HG03565 (cell line): ENCODE data around the gene MEIOC.
"Not testable (repeated sequence)": the region's sequence is repeated elsewhere in the genome, so short reads cannot be mapped to it uniquely, and the experiment has no call there.

Source experiments
- ATAC-seq: cut with Tn5 transposase; IDR thresholded peaks from one replicate; pipeline ENCODE4 v1.9.1; 2021; ENCODE audit warnings: mild to moderate bottlenecking, moderate library complexity; ENCODE audit not compliant: unreplicated experiment

The MEIOC gene

DNA sequence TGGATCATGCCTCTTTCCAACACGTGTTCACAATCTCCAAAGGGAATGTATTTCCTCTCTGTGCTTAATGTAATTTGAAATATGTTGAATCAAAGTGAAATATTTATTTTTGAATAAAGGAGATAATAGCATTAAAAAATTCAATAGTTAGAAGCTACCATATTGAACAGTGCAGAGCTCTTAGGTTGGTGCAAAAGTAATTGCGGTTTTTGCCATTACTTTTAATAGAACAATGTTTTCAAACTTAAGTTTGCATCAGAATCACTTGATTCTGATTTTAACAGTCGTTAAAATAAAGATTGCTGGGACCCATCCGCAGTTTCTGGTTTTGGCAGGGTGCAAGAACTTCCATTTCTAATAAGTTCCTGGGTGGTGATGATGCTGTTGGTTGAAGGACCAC lies 10.0 kb upstream of the MEIOC start:
- no peak for ATAC-seq

DNA sequence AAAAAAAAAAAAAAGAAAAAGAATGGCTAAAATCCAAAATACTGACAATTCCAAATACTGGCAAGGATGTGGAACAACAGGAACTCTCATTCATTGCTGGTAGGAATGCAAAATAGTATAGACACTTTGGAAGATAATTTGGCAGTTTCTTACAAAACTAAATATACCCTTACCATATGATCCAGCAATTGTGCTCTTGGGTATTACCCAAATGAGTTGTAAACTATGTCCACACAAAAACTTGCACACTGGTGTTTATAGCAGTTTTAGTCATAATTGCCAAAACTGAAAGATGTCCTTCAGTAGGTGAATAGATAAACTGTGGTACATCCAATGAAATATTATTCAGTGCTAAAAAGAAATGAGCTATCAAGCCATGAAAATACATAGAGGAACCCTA lies 8.5 kb upstream of the MEIOC start:
- no peak for ATAC-seq

GRCh38 chr17:44648963-44649362 lies 7.3 kb upstream of the MEIOC start:
- no peak for ATAC-seq

DNA sequence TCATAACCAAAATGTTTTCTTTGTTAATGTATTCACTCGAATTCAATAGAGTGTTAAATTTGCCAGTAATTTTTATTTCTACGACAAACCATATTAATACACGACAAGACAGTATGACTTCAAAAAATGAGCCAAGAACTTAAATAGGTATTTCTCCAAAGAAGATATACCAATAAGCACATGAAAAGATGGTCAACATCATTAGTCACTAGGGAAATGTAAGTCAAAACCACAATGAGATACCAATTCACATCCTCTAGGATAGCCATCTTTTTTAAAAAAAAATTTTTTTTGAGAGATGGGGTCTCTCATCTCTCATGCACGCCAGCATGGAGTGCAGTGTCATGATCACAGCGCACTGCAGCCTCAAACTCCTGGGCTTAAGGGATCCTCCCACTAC lies 5.0 kb upstream of the MEIOC start:
- no peak for ATAC-seq

DNA sequence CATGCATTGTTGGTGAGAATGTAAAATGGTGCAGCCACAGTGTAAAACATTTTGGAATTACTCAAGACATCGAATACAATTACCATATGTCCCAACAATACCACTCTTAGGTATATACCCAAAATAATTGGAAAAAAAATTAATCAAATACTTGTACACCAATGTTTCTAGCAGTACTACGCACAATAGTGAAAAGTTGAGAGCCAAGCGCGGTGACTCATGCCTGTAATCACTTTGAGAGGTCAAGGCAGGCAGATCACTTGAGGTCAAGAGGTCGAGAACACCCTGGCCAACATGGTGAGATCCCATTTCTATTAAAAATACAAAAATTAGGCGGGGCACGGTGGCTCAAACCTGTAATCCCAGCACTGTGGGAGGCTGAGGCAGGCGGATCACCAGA lies 3.5 kb upstream of the MEIOC start:
- ATAC-seq = no peak

DNA sequence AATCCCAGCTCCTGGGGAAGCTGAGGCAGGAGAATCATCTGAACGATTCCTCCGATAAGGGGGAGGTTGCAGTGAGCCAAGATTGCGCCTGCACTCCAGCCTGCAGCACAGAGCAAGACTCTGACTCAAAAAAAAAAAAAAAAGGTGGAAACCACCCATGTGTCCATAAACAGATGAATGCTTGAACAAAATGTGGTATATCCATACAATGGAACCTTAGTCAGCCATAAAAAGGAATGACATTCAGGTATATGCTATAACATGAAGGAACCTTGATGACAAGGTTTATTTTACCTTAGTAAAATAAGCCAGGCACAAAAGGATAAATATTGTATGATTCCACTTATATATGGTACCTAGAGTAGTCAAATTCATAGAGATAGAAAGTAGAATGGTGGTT lies 2.9 kb upstream of the MEIOC start:
- ATAC-seq = no peak

DNA sequence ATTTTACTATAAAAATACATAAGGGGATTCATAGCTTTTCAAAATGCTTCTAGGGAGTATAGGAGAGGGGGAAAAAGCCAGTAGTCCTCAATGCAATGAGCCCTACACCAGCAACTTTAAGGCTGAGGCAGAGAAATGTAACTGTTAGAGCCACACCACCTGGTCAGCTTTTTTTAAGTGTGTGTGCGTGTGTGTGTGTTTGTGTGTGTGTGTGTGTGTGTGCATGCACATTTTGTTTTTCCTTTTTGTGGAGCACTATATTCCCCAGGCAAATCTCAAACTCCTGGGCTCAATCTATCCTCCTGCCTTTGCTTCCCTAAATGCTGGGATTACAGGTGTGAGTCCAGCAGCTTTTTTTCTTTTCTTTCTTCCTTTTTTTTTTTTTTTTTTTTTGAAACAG lies 2.3 kb upstream of the MEIOC start:
- no peak for ATAC-seq

- no peak for ATAC-seq
Observed at GRCh38 chr17:44661835-44662234, 5.6 kb downstream of the MEIOC start.

GRCh38 chr17:44663095-44663494 lies 6.8 kb downstream of the MEIOC start:
- ATAC-seq = no peak

GRCh38 chr17:44664867-44665266 lies 8.6 kb downstream of the MEIOC start:
- no peak for ATAC-seq

- no peak for ATAC-seq
Observed at GRCh38 chr17:44666006-44666405, 9.7 kb downstream of the MEIOC start.

DNA sequence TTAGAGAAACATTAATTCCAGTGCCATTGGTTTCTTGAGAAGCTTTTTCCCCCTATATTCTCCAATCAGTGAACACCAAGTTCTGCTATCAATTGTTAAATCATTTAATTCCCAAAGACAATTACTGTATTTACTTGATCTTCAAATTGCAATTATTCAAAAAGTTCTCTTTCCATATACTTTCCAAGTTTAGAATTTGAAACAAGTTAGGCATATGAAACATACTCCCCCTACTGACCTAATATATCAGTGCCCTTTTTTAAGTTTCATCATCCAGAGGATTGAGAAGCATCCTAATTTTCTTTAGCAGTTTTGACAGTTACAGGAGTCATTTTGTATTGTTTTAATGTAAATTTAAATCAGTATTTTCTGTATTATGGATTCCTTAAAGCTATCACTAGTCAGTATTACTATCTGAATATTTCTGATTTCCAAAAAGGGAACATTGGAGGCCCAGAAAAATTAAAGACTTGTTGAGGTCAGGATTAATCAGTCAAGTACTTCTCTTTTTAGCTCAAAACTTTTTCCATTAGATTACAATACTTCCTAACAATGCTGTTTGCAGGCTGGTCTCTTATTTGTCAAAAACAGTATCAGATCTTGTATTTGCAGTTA lies 16.3 kb downstream of the MEIOC start:
- no peak for ATAC-seq

DNA sequence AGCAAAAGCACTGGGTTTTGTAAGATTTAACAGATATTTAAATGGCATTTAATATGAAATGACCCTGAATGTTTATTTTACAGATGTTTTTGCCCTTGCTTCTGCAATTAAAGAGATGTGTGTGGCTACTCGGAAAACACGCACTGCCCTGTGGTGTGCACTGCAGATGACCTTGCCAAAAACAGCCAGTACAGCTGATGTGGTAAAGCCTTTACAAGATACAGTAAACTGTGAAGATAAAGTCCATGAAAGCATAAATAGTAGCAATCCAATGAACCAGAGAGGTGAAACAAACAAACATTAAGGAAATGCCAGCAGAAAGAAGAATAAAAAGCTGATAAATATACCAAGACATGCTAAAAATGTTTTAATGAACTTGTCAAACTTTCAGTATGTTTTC lies 17.6 kb downstream of the MEIOC start:
- ATAC-seq = no peak

- no peak for ATAC-seq
Observed at GRCh38 chr17:44677136-44677535, 20.9 kb downstream of the MEIOC start.

- ATAC-seq = not testable (repeated sequence)
Observed at GRCh38 chr17:44683303-44683702, 27.0 kb downstream of the MEIOC start.

- ATAC-seq = no peak
Observed at GRCh38 chr17:44687756-44688155, 31.5 kb downstream of the MEIOC start.

- no peak for ATAC-seq
Observed at GRCh38 chr17:44688200-44688599, 31.9 kb downstream of the MEIOC start.

DNA sequence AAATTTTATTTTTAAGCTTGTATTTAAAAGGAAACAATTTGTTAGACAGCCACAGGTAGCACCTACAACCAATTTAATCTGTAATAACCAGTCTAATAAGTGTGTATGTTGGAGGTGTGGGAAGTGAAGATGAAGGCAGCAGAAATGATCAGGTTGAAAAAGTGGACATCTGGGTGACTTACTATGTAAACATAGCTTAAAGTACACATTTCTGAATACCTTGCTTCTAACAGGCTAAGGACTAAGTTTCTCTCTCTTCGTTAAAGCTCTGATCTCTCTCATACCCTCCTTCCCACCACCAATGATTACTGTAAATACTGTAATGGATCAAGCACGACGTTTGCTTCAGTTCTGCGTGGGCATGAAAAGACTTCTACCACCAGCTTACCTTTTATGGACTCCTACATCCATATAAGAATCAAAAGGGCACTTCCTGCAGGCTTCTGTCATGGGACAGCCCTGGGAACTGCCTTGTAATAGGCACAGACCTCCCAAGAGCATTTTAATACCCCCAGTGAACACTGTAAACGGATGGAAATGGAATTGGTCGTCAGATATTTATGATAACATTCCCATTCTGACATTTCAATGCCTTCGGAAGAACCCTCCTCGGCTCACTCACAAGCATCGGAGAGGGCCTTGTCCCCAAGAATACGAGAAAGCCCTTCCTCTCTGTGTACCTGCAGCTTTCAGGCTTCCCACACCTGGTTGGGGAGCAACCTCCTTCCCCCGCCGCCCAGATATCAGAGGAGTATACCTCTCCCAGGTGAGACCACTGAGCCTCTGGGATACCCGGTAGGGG lies 32.6 kb downstream of the MEIOC start:
- no peak for ATAC-seq

- peak; percentile 86 for ATAC-seq
Observed at GRCh38 chr17:44689477-44690217, 33.4 kb downstream of the MEIOC start, which contains the start of gene CCDC43. Gene CCDC43, minus strand, starts transcription at chr17:44689776. Its CDS starts 23 bp downstream, at chr17:44689753.

DNA sequence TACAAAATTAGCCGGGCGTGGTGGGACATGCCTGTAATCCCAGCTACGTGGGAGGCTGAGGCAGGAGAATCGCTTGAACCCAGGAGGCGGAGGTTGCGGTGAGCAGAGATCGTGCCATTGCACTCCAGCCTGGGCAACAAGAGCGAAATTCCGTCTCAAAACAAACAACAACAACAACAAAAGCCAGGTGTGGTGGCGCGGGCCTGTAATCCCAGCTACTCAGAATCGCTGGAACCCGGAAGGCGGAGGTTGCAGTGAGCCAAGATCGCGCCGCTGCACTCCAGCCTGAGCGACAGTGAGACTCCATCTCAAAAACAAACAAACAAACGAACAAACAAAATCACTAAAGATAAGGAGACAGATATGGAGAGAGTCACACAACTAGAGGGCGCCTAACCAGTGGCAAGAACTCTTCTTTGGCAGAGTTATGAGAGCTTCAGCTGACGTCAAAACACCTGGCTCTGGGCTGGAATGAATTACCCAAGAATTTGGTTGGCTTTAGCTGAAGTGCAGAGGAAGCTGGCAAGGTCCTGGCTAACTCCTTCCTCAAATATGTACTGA lies 34.6 kb downstream of the MEIOC start:
- ATAC-seq = not testable (repeated sequence)

DNA sequence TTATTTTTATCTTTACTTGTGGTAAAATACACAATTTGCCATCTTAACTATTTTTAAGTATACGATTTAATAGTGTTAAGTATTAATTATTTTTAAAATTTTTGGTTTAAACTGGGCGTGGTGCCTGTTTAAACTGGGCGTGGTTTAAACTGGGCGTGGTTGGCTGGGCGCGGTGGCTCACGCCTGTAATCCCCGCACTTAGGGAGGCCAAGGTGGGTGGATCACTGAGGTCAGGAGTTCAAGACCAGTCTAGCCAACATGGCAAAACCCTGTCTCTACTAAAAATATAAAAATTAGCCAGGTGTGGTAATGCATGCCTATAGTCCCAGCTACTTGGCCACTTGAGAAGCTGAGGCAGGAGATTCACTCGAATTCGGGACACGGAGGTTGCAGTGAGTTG lies 37.3 kb downstream of the MEIOC start:
- ATAC-seq = no peak

GRCh38 chr17:44700288-44700687 lies 44.0 kb downstream of the MEIOC start:
- not testable (repeated sequence) for ATAC-seq
